DMS114 treated with DMSO at 0.1 percent for 48 hours (cell line): ENCODE results near the gene ZMYND8.
"Not testable (repeated sequence)": the region's sequence is repeated elsewhere in the genome, so short reads cannot be mapped to it uniquely, and the experiment has no call there.

Experiments
- DNase-seq: peaks from one replicate; lab custom pipeline; 2025; ENCODE audit not compliant: unreplicated experiment; lab: John Stamatoyannopoulos, UW

Gene ZMYND8

DNA sequence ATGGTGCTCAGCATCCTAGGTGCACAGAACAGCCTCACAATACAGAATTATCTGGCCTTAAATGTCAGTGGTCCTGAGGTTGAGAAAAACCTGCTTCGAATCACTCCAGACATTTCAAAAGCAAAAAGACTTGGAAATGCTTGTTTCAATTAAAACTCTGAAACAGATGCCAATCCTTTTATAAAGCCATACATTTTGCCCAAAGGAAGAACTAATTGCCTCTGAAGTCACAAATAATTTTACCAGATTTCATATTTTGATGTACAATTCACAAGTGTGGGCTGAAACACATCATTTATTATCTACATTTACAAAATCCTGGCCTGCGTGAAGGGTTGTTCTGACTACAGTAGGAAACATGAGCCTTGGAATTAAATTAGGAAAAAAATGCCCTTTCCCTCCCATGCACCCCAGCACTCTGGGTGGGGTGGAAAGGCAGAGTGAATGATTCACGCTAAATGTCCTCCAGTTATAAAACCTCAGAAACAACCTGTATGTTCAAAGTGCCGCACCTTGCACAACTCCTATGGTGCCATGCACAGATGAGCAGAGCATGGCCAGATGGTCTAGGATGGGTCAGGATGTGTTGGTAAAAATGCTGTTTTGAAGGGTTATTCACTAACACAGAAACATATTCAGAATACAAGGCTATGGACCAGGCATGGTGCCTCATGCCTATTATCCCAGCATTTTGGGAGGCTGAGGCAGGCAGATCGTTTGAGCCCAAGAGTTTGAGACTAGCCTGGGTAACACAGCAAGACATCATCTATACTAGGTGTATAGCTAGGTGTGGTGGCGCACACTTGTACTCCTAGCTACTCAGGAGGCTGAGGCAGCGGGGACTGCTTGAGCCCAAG is 87.0 kb downstream of the ZMYND8 start:
- no peak for DNase-seq

DNA sequence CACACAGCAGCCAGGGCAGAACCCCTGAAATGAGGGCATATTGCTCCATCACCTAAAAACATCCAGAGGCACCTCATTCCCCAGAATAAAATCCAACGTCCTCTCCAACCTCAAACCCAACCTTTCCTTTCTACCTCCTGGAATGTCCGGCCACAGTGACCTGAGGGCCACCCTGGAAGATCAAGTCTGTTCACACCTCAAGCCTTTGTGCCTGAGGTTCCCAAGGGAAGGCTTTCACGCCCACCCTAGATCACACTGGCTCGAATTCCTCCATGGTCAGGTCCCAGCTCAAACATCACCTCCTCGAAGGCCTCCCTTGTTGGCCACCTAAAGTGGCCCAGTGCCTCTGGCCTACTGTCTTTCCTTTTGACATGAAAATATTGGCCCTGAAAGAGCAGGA is 88.9 kb downstream of the ZMYND8 start:
- no peak for DNase-seq

DNA sequence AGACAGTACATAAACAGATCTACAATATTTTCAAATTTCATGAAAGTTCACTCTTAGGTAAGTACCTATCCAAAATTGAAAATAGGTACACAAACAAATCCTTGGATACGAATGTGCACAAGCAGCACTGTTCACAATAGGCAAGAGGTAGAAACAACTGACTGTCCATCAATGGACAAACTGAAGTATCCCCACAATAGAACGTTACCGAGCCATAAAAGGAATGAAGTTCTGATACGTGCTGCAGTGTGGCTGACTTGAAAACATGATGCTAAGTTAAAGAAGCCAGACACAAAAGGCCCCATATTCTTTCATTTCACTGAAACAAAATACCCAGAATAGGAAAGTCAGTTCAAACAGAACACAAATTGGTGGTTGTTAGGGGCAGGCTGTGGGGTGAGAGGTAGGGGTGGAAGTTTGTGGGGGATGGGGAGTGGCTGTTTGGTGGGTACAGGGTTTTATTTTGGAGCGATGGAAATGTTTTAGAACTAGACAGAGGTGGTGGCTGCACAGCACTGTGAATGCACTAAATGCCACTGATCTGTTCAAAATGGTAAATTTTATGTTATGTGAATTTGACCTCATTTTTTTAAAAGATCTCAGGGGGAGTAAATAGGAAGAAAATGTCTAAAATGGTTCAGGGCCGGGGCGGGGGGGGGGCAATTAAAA is 89.5 kb downstream of the ZMYND8 start:
- no peak for DNase-seq

DNA sequence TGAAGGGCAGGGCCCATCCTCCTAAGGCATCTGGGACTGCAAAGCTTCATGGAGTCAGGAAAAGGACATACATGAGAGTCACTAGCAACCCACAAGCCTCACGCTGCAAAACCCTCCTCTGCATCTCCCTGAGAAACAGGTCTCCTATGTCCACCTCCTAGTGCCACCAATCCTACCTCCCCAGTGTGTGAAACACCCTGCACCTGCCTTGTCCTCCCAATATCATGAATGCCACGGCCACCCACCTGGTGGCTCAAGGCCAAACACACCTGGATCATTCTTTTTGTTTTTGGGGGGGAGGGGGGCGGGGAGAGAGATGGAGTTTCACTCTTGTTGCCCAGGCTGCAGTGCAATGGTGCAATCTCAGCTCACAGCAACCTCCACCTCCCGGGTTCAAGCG is 90.5 kb downstream of the ZMYND8 start:
- no peak for DNase-seq

DNA sequence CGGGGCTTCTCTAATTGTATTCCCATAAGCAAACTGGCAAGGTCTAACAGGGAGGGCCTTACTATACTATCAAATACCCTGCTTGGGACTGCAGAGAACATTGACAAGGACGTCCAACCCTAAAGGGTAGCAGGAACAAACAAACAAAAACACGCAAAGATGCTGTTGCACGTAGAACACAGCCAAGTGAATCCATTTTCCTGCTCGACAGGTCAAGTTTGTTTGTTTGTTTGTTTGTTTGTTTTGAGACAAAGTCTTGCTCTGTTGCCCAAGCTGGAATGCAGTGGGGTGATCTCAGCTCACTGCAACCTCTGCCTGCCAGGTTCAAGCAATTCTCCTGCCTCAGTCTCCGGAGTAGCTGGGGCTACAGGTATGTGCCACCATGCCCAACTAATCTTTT is 91.3 kb downstream of the ZMYND8 start:
- no peak for DNase-seq

DNA sequence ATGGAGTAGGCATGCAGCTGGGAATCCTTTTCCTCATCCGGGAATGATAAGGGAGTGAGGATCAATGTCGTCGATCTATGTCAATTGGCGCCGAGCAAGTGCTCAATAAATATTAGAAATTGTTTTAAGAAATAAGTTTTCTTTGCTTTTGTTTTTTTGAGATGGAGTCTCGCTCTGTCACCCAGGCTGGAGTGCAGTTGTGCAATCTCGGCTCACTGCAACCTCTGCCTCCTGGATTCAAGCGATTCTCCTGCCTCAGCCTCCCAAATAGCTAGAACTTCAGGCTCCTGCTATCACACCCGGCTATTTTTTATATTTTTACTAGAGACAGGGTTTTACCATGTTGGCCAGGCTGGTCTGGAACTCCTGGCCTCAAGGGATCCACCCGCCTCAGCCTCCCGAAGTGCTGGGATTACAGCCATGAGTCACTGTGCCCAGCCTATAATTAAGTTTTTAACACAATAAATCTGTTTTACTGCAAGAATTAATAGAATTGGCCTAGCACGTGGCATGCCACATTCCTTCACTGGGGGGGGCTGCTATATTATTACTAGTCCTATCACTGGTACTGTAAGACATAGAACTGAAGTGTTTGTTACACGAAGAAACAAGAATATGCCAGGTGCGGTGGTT is 92.2 kb downstream of the ZMYND8 start:
- DNase-seq, result not testable (repeated sequence)

DNA sequence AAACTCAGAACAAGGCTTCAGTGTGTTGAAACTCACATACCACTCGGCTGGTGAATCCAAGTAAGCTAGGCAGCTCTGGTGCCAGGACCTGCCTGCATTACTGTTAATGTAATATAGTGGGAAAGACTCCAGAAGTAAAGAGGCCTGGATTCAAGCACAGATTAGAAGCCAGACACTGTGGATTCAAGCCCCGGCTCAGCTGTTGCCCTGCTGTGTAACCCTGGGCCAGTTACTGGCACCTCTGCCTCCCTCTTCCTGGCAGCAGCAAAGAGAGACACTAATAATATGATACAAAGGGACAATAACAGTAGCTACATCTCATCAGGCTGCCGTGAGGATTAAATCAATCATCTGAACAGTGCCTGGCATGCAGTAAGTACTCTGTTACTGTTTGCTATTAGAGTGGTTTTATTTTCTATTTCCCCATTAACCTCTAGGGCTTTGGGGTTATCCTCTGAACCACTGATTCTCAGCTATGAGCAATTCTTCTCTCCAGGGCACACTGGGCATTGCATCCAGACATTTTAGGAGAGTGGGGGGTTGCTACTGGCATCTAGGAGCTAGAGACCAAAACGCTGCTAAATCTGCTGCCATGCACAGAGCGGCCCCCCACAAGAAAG is 92.9 kb downstream of the ZMYND8 start:
- no peak for DNase-seq

DNA sequence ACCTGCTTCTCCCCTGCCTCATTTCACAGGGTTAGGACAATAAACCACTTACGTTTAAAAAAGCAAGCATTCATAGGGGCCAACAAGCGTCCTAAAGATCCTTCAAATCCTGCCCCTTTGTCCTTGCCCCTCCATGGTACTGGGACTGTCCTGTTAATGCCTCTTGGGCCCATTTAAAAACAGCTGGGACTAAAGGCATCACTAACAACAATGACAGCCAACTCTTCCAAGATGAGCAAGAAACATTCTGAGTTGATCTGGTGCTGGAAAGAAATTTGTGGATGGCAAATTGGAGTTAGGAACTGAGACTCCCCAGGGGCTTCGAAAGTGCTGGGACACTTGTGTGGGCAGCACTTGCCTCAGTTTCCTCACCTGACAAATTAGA is 93.4 kb downstream of the ZMYND8 start:
- DNase-seq, result no peak

DNA sequence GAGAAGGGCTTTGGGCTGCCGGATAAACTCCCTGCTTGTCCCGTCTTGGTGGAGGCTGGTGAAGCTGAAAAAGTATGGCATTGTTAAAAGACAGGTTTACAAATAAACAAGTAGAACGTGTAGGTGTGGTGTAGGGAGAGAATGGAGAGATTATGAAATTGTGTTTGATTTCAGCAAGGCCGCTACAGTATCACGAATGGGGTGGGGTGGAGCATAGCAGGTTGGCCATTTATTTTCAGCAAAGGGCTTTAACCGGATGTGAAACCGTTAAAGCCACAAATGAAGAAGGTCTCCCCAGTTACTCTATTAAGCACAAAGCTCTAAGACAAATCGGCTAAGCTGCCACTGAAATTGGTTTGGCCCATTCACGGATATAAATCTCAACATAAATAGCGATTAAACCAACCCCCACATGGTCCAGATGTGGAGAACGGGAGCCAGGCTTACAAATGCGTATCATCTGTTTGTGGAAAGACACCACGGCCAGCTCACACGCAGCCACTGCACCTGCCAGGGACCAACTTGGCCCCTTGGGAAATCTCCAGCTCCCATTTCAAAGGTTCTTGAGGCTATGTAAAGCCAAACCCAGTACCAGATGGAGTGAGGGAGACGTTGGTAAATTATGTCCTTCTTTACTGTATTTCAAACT is 94.0 kb downstream of the ZMYND8 start:
- DNase-seq, result no peak

DNA sequence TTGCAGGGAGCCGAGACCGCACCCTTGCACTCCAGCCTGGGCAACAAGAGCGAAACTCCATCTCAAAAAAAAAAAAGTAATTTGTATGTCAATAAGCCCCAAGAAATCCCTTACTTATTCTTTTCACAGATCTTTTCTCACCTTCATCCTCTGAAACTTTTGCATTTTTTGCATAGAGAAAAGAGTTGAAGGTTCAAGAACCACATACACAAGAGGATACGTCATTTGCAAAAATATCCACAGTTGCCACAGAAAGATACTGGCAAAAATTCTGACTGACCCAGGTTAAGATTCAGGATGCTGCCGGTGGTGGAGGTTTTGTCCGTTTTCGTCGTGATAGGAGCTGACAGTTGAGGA is 94.5 kb downstream of the ZMYND8 start:
- DNase-seq, result no peak

DNA sequence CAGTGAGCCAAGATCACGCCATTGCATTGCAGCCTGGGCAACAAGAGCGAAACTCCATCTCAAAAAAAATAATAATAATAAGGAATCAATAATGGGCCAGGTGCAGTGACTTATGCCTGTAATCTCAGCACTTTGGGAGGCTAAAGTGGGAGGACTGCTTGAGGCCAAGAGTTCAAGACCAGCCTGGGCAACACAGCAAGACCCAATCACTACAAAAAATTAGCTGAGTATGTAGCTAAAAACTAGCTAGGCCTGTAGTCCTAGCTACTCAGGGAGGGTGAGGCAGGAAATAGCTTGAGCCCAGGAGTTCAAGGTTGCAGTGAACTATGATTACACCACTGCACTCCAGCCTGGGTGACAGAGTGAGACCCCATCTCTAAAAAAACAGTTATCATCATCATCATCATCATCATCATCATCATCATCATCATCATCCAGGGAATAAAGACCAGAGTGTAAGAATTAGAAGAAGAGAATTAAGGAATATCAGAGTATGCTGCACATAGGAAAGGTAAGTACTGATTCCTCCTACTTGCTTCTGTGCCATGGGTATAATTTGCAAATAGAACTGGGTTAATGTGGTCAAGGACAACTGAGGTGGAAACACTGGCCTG is 95.2 kb downstream of the ZMYND8 start:
- not testable (repeated sequence) for DNase-seq

DNA sequence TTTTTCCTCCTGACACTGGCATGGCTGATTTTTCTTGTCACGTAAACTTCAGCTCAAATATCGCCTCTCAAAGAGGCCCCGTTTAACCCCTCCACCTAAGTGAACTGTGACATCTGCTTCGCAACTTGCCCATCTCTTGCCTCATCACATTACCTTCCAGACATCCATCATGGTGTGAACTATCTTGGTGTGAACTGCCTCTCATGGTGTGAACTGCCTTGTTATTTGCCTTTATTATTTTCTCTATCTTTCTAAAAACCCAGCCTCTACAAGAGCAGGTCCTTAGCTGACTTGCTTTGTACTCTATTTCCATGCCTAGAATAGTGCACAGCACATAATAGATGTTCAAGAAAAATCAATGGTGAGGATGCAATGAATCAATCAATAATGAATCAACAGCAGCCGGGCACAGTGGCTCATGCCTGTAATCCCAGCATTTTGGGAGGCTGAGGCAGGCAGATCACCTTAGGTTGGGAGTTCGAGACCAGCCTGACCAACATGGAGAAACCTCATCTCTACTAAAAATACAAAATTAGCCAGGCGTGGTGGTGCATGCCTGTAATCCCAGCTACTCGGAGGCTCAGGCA is 95.9 kb downstream of the ZMYND8 start:
- not testable (repeated sequence) for DNase-seq

DNA sequence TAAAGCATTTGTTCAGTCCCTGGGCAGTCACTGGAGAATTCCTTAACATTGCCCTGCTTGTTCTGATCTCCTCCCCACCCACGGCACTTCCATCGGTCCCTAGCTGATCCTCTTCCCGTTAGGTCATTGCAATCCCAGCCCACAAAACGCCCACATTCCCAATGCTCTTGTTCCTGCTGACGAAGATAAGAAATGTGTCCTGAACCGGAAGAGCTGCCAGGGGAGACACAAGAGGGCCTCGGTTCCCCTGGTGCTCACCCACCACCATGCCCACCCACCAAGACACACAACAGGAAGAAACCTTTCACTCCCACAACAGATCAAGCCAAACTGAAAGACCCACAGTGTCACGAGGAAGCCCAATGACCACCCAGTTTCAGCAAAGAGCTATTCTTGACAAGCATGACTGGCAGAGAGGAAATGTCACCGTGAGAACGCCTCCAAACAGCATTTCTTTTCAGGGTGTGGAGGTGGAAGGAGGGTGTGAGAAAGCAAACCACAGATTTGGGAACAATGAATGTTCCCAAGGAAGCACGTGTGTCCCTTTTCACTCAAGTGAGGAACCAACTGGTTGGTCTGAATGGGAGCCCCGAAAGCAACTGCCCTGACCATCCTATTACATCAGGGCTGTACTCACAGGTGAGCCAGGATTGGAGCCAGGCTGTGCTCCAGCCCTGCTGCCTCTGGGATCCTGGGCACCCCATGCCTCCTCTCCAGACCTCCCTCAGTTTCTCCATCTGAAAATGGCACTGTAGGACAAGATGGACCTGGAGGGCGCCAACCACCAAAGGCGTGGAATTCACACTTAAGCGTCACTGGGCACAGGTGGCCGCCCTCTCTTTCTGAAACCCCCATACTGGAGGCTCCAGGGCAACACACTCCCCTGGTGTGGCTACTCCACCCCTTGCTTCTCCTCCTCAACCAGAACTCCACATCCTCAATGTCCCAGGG is 97.5 kb downstream of the ZMYND8 start:
- DNase-seq, result no peak

DNA sequence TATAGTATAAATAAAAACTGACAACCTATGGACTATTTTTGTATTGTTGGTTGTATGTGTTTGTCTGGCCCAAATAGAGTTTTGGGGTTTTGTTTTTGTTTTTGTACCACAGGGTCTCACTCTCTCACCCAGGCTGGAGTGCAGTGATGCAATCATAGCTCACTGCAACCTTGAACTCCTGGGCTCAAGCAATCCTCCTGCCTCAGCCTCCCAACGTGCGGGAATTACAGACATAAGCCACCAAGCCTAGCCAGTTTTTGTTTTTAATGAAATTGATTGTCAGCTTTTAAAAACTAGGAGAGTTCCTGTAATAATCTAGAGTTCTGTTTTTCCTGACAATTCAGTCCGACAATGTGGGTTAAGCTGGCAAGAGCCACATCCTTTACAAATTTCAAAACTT is 98.7 kb downstream of the ZMYND8 start:
- DNase-seq, result no peak

DNA sequence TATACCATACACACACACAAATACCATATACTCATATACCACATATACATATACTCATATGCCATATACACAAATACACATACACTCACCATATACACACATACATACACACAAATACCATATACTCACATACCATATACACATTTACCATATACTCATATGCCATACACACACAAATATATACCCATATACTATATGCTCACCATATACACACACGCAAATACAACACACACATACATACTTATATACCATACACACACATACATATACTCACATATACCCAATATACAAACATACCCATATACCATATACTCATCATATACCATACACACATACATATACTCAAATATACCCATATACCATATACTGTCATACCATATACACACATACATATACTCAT is 99.2 kb downstream of the ZMYND8 start:
- DNase-seq, result no peak

DNA sequence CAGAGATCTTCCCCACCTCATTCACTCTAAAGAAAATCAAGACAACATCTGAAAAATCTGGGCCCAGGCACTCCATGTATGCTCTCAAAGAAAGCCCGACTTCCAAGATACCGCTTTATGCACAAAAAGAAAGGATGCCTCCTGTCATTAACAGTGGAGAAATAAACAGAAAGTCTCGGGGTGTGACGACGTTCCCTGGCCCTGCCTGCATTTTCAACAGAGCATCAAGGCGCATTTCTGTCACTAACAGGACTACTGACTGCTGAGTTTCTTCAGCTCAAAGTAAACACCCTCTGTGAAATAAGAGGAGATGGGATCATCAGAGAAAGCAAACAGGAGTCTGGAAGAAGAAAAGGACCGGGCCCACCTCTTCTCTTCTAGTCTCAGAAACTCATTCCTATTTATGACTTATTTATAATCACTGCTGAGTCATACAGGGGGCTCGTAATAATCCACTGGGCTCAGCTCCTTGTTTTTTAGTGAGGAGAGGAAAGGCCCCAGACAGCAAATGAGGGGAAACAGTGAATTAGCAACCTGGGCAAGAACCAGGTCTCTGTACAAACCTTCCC is 99.7 kb downstream of the ZMYND8 start:
- no peak for DNase-seq

DNA sequence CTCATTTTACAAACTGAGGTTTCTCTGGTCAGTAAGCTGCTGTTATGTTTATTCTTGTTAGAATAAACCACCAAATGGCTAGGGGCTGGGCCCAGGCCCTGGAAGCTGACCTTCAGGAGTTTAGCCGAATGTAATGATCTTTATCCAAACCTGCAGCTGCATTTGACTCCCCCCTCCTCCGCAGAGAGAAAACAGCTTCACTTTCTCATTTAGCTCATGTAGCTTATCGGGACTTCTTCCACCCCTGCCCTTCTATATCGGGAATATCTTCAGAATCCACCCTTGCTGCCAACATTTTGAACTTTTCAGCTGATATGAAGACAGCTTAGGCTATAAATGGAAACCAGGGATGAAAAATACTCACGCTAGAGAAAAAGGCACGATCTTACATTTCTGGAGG is 102.6 kb downstream of the ZMYND8 start:
- DNase-seq, result no peak

DNA sequence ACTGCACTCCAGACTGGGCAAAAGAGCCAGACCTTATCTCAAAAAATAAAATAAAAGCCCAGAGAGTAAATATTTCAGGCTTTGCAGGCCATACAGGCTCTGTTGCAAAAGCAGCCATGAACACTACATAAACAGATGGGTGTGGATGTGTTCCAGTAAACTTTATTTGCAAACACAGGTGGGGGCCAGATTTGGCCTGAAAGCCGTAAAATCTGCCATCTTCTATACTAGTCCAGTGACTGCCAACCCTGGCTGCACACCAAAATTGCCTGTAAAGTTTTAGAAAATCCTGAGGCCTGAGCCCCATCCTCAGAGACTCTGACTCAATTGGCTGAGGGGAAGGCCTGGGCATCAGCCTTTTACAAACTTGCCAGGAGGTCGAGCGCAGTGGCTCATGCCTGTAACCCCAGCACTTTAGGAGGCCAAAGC is 103.6 kb downstream of the ZMYND8 start:
- DNase-seq, result no peak
